ENCODE data around the gene EIF4G3.

DNA sequence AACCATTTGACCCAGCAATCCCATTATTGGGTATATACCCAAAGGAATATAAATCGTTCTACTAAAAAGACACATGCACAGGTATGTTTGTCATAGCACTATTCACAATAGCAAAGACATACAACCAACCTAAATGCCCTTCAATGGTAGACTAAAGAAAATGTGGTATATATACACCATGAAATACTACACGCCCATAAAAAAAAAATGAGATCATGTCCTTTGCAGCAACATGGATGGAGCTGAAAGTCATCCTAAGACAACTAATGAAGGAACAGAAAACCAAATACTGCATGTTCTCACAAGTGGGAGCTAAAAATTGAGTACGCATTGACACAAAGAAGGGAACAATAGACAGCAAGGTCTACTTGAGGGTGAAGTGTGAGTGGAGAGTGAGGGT is 72.0 kb downstream of the EIF4G3 start:
- TF ChIP-seq, protein P1, sequence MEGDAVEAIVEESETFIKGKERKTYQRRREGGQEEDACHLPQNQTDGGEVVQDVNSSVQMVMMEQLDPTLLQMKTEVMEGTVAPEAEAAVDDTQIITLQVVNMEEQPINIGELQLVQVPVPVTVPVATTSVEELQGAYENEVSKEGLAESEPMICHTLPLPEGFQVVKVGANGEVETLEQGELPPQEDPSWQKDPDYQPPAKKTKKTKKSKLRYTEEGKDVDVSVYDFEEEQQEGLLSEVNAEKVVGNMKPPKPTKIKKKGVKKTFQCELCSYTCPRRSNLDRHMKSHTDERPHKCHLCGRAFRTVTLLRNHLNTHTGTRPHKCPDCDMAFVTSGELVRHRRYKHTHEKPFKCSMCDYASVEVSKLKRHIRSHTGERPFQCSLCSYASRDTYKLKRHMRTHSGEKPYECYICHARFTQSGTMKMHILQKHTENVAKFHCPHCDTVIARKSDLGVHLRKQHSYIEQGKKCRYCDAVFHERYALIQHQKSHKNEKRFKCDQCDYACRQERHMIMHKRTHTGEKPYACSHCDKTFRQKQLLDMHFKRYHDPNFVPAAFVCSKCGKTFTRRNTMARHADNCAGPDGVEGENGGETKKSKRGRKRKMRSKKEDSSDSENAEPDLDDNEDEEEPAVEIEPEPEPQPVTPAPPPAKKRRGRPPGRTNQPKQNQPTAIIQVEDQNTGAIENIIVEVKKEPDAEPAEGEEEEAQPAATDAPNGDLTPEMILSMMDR (IDR thresholded peaks at IDR 0.05) = no peak
- TF ChIP-seq POLR2A (IDR thresholded peaks at IDR 0.05) = no peak
